NB4 (cell line): ENCODE results near the gene EIF4G3.

Source experiments
- CTCF ChIP-seq: IDR thresholded peaks from one replicate; pipeline ENCODE4 v1.5.1; 2012; ENCODE audit warnings: low read depth, low read length
- POLR2A ChIP-seq: IDR thresholded peaks from 2 replicates; pipeline ENCODE4 v1.6.1; 2011; ENCODE audit warnings: mild to moderate bottlenecking; ENCODE audit not compliant: insufficient read length; ENCODE audit errors: extremely low read depth

GRCh38 chr1:20836230-20836629 is 340.5 kb downstream of the EIF4G3 start:
- TF ChIP-seq CTCF (no peak), POLR2A (no peak)
